ENCODE measurements around the gene EIF4B.
"Not testable (repeated sequence)": the region's sequence is repeated elsewhere in the genome, so short reads cannot be mapped to it uniquely, and the experiment has no call there.

DNA sequence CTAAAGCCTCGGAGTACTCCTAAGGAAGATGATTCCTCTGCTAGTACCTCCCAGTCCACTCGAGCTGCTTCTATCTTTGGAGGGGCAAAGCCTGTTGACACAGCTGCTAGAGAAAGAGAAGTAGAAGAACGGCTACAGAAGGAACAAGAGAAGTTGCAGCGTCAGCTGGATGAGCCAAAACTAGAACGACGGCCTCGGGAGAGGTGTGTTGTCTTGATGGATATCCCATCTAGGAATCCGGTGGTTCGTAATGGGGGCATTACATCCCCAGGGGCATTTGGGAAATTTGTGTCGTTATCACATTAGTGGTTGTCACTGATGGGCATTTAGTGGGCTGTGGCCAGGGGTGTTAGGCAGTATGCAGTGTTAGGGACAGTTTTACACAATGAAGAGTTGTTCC, 27.6 kb downstream of the EIF4B start:
- TF ChIP-seq CTCF, POLR2A (IDR thresholded peaks at IDR 0.05): not testable (repeated sequence)
